GM23338 (cell line): ENCODE results near the gene CAMSAP2. TPM values are rescaled to one million over a fixed set of nuclear protein-coding genes. Genes with fewer than 3 reads are reported as not detected.
A peak's percentile ranks its signal among the peaks of the same experiment; 100 is the strongest.

Source experiments
- ATAC-seq: fragments of 200-7000 bp; cut with Tn5 transposase; 3 replicates; pipeline ENCODE4 v1.9.1; 2020
- DNase-seq: peaks from one replicate; pipeline ENCODE4 v3.0.0-alpha.2; 2015; ENCODE audit warnings: low spot score
- H2AFZ ChIP-seq: fragments of 200-600 bp; sonication (generic); 2 replicates; pipeline ENCODE4 v1.8.0; 2016; ENCODE audit warnings: antibody characterized with exemption, mild to moderate bottlenecking, moderate library complexity
- H3F3A ChIP-seq: fragments of 200-600 bp; sonication (generic); replicated peaks from 2 replicates; pipeline ENCODE4 v1.8.0; 2017; ENCODE audit warnings: antibody characterized with exemption, mixed run types, low read depth
- H3K27ac ChIP-seq: fragments of 200-600 bp; sonication (generic); 2 replicates; pipeline ENCODE4 v1.6.1; 2016; ENCODE audit warnings: low read depth
- H3K27me3 ChIP-seq: fragments of 200-600 bp; sonication (generic); 2 replicates; pipeline ENCODE4 v1.8.0; 2016; ENCODE audit warnings: mild to moderate bottlenecking, mixed run types, moderate library complexity; ENCODE audit not compliant: insufficient read depth
- H3K36me3 ChIP-seq: fragments of 200-600 bp; sonication (generic); 2 replicates; pipeline ENCODE4 v1.8.0; 2016; ENCODE audit warnings: mild to moderate bottlenecking; ENCODE audit not compliant: insufficient read depth
- H3K4me1 ChIP-seq: fragments of 200-600 bp; sonication (generic); 2 replicates; pipeline ENCODE4 v1.8.0; 2016; ENCODE audit warnings: mild to moderate bottlenecking, moderate library complexity; ENCODE audit not compliant: insufficient read depth
- H3K4me2 ChIP-seq: fragments of 200-600 bp; sonication (generic); 2 replicates; pipeline ENCODE4 v1.7.1; 2017; ENCODE audit warnings: mixed run types
- H3K4me3 ChIP-seq: fragments of 200-600 bp; sonication (generic); 2 replicates; pipeline ENCODE4 v1.6.1; 2016; ENCODE audit warnings: mixed run types
- H3K79me2 ChIP-seq: fragments of 200-600 bp; sonication (generic); replicated peaks from 2 replicates; pipeline ENCODE4 v1.8.0; 2017; ENCODE audit warnings: mild to moderate bottlenecking; ENCODE audit not compliant: insufficient read depth
- H3K9me2 ChIP-seq: fragments of 200-600 bp; sonication (generic); 2 replicates; pipeline ENCODE4 v1.8.0; 2017; ENCODE audit not compliant: insufficient read depth
- H4K20me1 ChIP-seq: fragments of 200-600 bp; sonication (generic); replicated peaks from 2 replicates; pipeline ENCODE4 v1.8.0; 2017; ENCODE audit warnings: mild to moderate bottlenecking; ENCODE audit not compliant: insufficient read depth
- H3K27ac Mint-ChIP-seq: 2 replicates; pipeline ENCODE4 v1.8.0; 2020; ENCODE audit warnings: inconsistent platforms, mild to moderate bottlenecking, moderate library complexity, mixed read lengths
- H3K27me3 Mint-ChIP-seq: 3 replicates; pipeline ENCODE4 v1.8.0; 2022; ENCODE audit warnings: low read depth, mild to moderate bottlenecking, moderate library complexity, mixed read lengths, inconsistent platforms; ENCODE audit not compliant: insufficient read depth, poor library complexity
- H3K36me3 Mint-ChIP-seq: 3 replicates; pipeline ENCODE4 v1.8.0; 2021; ENCODE audit warnings: low read depth, mild to moderate bottlenecking, inconsistent platforms, moderate library complexity, mixed read lengths
- H3K4me1 Mint-ChIP-seq: 3 replicates; pipeline ENCODE4 v1.8.0; 2020; ENCODE audit warnings: mild to moderate bottlenecking, inconsistent platforms, mixed read lengths
- H3K4me3 Mint-ChIP-seq: 3 replicates; pipeline ENCODE4 v1.8.0; 2021; ENCODE audit warnings: moderate library complexity, mild to moderate bottlenecking, inconsistent platforms, mixed read lengths
- H3K9me3 Mint-ChIP-seq: 3 replicates; pipeline ENCODE4 v1.8.0; 2020; ENCODE audit warnings: moderate library complexity, mild to moderate bottlenecking, inconsistent platforms, mixed read lengths
- CREB1 ChIP-seq: fragments of 250-450 bp; sonication (Bioruptor Pico); IDR thresholded peaks from 2 replicates; pipeline ENCODE4 v1.5.0; 2020; ENCODE audit warnings: low read depth, mild to moderate bottlenecking, moderate library complexity
- EZH2phosphoT487 ChIP-seq: fragments of 200-600 bp; sonication (generic); IDR thresholded peaks from one replicate; pipeline ENCODE4 v1.8.1; 2018; ENCODE audit warnings: antibody characterized with exemption; ENCODE audit not compliant: unreplicated experiment
- JUNB ChIP-seq: IDR thresholded peaks from one replicate; pipeline ENCODE4 v1.6.1; 2016; ENCODE audit warnings: antibody characterized with exemption; ENCODE audit not compliant: unreplicated experiment
- NANOG ChIP-seq: IDR thresholded peaks from 2 replicates; pipeline ENCODE4 v1.6.1; 2016; ENCODE audit warnings: antibody characterized with exemption, borderline replicate concordance
- REST ChIP-seq: IDR thresholded peaks from one replicate; pipeline ENCODE4 v1.6.1; 2018; ENCODE audit warnings: antibody characterized with exemption; ENCODE audit not compliant: unreplicated experiment
- STAT1 ChIP-seq: IDR thresholded peaks from one replicate; pipeline ENCODE4 v1.6.1; 2016; ENCODE audit warnings: antibody characterized with exemption; ENCODE audit not compliant: unreplicated experiment
- ZNF462 ChIP-seq: fragments of 250-450 bp; sonication (Bioruptor Pico); IDR thresholded peaks from 2 replicates; pipeline ENCODE4 v1.5.0; 2020; ENCODE audit warnings: mild to moderate bottlenecking, moderate library complexity
- polyA plus RNA-seq: library from polyadenylated mRNA; unstranded; fragments of >200 nt; fragmentation: Nextera tagmentation; extraction: Ambion mirVana; gene quantifications from 2 replicates; pipeline ENCODE4 v1.2.1, GENCODE V29; 2016
- total RNA-seq: library from RNA; depleted of rRNA; stranded (reverse); fragments of >200 nt; shearing (Covaris generic); gene quantifications from 2 replicates; pipeline ENCODE4 v1.2.3, GENCODE V29; 2014

Gene CAMSAP2
- total and polyA plus RNA-seq, 2 experiments from 2014 or later, result 9.1 to 21.3 TPM

GRCh38 chr1:200846398-200846797, 107.7 kb downstream of the CAMSAP2 start:
- peaks cover 11% of the 10 kb centered on the region; the same call in 1 of the 2 replicates for H3K36me3 ChIP-seq
- no peaks in the 10 kb centered on the region for H3K9me3 Mint-ChIP-seq
- peaks cover 8% of the 10 kb centered on the region; the same call in 2 of the 3 replicates for H3K4me1 Mint-ChIP-seq

More at GRCh38 chr1:200846398-200846797, 107.7 kb downstream of the CAMSAP2 start:
- Histone ChIP-seq H3K4me2 (no peak overlapping the region), H3K27ac (no peak overlapping the region), H3K27me3 (no peaks in the 10 kb centered on the region), H3K4me3 (no peak overlapping the region), H3K4me1 (0 out of 2 replicates have a peak, but pooled peaks cover 5% of the 10 kb centered on the region), H3F3A (no peaks in the 10 kb centered on the region), H3K79me2 (no peaks in the 10 kb centered on the region), H3K9me2 (no peaks in the 10 kb centered on the region), H2AFZ (no peak overlapping the region), H4K20me1 (no peaks in the 10 kb centered on the region)
- ATAC-seq (no peak), DNase-seq (no peak)
- TF ChIP-seq STAT1 (no peak), REST (no peak), JUNB (no peak), NANOG (no peak), EZH2phosphoT487 (no peak), ZNF462 (CRISPR knock-in tag) (no peak), CREB1 (no peak)
- Mint-ChIP-seq H3K36me3 (peaks cover 28% of the 10 kb centered on the region), H3K27me3 (no peaks in the 10 kb centered on the region), H3K27ac (peak overlapping the region; percentile 58; the same call in 1 of the 2 replicates), H3K4me3 (no peak overlapping the region)
